ENCODE data around the gene ZNF518B. TPM values are rescaled to one million over a fixed set of nuclear protein-coding genes. Genes with fewer than 3 reads are reported as not detected.
A peak's percentile ranks its signal among the peaks of the same experiment; 100 is the strongest.

The ZNF518B gene
- total RNA-seq, 2 donors from 2014 or later = 46.2 to 46.4 TPM

DNA sequence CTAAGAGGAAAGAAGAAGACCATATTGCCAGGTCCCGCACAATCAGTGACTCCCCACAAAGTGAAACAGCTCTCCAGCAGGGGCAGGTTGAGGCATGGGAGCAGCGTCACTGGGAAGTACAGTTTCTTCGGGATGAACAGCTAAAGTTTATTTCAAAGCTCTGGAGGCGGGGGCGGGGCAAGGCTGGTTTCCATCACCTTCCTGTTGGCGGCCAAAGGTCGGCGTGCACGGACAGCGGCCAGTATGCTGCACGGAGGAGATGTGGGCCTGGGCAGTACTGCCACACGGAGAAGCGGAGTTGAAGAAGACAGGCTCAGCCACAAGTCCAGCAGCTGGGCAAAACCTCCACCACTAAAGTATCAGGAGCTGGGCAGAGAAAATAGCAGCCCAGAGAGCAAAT lies 951 bp upstream of the ZNF518B start:
- Histone ChIP-seq H3K27ac (ENCODE audit: low read depth, low read length) (no peak overlapping the region), H3K27me3 (ENCODE audit: control insufficient read depth, insufficient read depth, low read length, poor library complexity, severe bottlenecking) (peaks cover 55% of the 10 kb centered on the region), H3K4me1 (ENCODE audit: control insufficient read depth, insufficient read depth, low read length) (no peaks in the 10 kb centered on the region), H3K4me3 (ENCODE audit: low read length) (no peak overlapping the region), H3K9me3 (ENCODE audit: control insufficient read depth, low read length) (no peaks in the 10 kb centered on the region), H3K9ac (ENCODE audit: extremely low read depth, low read length, poor library complexity, severe bottlenecking) (no peak overlapping the region), H3K36me3 (ENCODE audit: control insufficient read depth, insufficient read depth, low read length) (peaks cover 20% of the 10 kb centered on the region)
- Mint-ChIP-seq H3K27me3 (ENCODE audit: insufficient read depth) (peaks cover 58% of the 10 kb centered on the region), H3K4me3 (peak overlapping the region; percentile 80), H3K27ac (no peak overlapping the region), H3K9me3 (no peaks in the 10 kb centered on the region), H3K4me1 (peaks cover 31% of the 10 kb centered on the region), H3K36me3 (ENCODE audit: low read depth) (peaks cover 18% of the 10 kb centered on the region)
- DNase-seq = peak; percentile 71
- peak; percentile 36 for TF ChIP-seq CTCF (conservative IDR thresholded peaks at IDR 0.05)
- WGBS, 2 experiments (ENCODE audit: insufficient coverage in 1 of 2, insufficient read length in 1 of 2) = 67 to 73% methylated on average over 10 to 13 of the region's 13 CpGs

DNA sequence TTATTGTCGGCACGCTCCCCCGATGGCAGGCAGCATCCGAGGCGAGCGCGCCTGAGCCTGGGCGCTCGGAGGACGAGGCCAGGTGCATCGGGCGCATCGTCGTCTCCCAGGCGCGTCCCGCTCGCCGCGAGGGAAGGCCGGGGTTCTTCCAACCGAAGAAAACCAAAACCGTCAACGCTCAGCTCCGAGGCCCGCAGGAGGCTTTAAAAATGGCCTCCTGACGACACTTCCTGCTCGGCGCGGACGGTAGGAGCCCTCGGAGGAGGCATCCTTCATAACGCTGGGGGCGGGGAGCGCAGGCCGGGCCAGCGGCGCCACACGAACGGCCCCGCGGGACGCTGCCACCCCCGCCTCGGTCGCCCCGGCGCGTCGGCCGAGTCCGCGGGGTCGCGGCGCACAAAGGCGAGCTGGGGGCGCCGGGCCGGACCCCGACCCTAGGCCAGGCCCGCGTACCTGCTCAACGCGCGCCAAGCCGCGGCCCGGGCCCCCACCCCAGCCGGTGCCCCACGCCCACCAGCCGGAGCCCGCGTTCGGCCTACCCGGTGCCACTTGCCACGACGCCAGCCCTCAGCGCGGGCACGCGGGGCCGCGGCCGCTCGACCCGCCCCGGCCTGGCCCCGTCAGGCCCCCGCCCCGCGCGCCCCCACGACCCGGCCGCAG lies 501 bp downstream of the ZNF518B start:
- Mint-ChIP-seq H3K27me3 (ENCODE audit: insufficient read depth) (peaks cover 44% of the 10 kb centered on the region), H3K4me1 (peaks cover 26% of the 10 kb centered on the region), H3K27ac (peak overlapping the region; percentile 94), H3K36me3 (ENCODE audit: low read depth) (peaks cover 32% of the 10 kb centered on the region), H3K4me3 (peak overlapping the region; percentile 80), H3K9me3 (no peaks in the 10 kb centered on the region)
- Histone ChIP-seq H3K4me3 (ENCODE audit: low read length) (peak overlapping the region; percentile 80), H3K9me3 (ENCODE audit: control insufficient read depth, low read length) (peaks cover 9% of the 10 kb centered on the region), H3K4me1 (ENCODE audit: control insufficient read depth, insufficient read depth, low read length) (no peaks in the 10 kb centered on the region), H3K36me3 (ENCODE audit: control insufficient read depth, insufficient read depth, low read length) (peaks cover 35% of the 10 kb centered on the region), H3K27ac (ENCODE audit: low read depth, low read length) (no peak overlapping the region), H3K9ac (ENCODE audit: extremely low read depth, low read length, poor library complexity, severe bottlenecking) (peak overlapping the region; percentile 59), H3K27me3 (ENCODE audit: control insufficient read depth, insufficient read depth, low read length, poor library complexity, severe bottlenecking) (peaks cover 40% of the 10 kb centered on the region)
- no peak for TF ChIP-seq CTCF (conservative IDR thresholded peaks at IDR 0.05)
- DNase-seq = peak; percentile 83
- WGBS, 2 experiments (ENCODE audit: insufficient coverage in 1 of 2, insufficient read length in 1 of 2) = 2 to 5% methylated on average over 21 to 96 of the region's 96 CpGs

DNA sequence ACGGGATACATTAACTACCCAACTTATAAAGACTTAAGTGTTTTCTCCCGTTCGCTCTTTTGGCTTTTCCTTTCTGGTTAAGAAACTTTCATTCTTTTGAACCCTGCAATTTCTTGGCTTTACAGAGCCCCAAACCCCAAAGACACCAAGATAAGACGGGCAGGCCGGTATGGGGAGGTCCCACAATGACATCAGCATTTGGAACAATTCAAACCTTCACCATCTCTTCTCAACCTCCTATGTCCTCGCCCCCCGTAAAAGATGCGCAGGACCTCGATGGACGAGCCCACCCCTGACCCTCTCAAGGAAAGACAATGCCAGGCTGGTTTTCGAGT lies 999 bp downstream of the ZNF518B start:
- Histone ChIP-seq H3K27ac (ENCODE audit: low read depth, low read length) (no peak overlapping the region), H3K27me3 (ENCODE audit: control insufficient read depth, insufficient read depth, low read length, poor library complexity, severe bottlenecking) (peaks cover 37% of the 10 kb centered on the region)
- peak overlapping the region; percentile 94 for H3K27ac Mint-ChIP-seq

More for the DNA sequence above, 999 bp downstream of the ZNF518B start:
- Histone ChIP-seq H3K4me1 (ENCODE audit: control insufficient read depth, insufficient read depth, low read length) (no peaks in the 10 kb centered on the region), H3K9ac (ENCODE audit: extremely low read depth, low read length, poor library complexity, severe bottlenecking) (peak overlapping the region; percentile 59), H3K36me3 (ENCODE audit: control insufficient read depth, insufficient read depth, low read length) (peaks cover 40% of the 10 kb centered on the region), H3K9me3 (ENCODE audit: control insufficient read depth, low read length) (peaks cover 9% of the 10 kb centered on the region), H3K4me3 (ENCODE audit: low read length) (peak overlapping the region; percentile 80)
- peak overlapping the region; percentile 80 for H3K4me3 Mint-ChIP-seq
- DNase-seq = no peak
- H3K27me3 Mint-ChIP-seq (ENCODE audit: insufficient read depth) = peaks cover 39% of the 10 kb centered on the region
- H3K36me3 Mint-ChIP-seq (ENCODE audit: low read depth) = peaks cover 35% of the 10 kb centered on the region
- H3K9me3 Mint-ChIP-seq = no peaks in the 10 kb centered on the region
- 31 to 49% methylated on average over 6 to 11 of the region's 11 CpGs for WGBS, 2 experiments (ENCODE audit: insufficient coverage in 1 of 2, insufficient read length in 1 of 2)
- peaks cover 24% of the 10 kb centered on the region for H3K4me1 Mint-ChIP-seq
- TF ChIP-seq CTCF (conservative IDR thresholded peaks at IDR 0.05) = no peak
